HG02763 (cell line): ENCODE measurements around the gene BRSK2.
"Not testable (repeated sequence)": the region's sequence is repeated elsewhere in the genome, so short reads cannot be mapped to it uniquely, and the experiment has no call there.

Experiments
- ATAC-seq: cut with Tn5 transposase; IDR thresholded peaks from one replicate; pipeline ENCODE4 v1.9.1; 2021; ENCODE audit warnings: mild to moderate bottlenecking, moderate library complexity; ENCODE audit not compliant: unreplicated experiment

BRSK2 gene

DNA sequence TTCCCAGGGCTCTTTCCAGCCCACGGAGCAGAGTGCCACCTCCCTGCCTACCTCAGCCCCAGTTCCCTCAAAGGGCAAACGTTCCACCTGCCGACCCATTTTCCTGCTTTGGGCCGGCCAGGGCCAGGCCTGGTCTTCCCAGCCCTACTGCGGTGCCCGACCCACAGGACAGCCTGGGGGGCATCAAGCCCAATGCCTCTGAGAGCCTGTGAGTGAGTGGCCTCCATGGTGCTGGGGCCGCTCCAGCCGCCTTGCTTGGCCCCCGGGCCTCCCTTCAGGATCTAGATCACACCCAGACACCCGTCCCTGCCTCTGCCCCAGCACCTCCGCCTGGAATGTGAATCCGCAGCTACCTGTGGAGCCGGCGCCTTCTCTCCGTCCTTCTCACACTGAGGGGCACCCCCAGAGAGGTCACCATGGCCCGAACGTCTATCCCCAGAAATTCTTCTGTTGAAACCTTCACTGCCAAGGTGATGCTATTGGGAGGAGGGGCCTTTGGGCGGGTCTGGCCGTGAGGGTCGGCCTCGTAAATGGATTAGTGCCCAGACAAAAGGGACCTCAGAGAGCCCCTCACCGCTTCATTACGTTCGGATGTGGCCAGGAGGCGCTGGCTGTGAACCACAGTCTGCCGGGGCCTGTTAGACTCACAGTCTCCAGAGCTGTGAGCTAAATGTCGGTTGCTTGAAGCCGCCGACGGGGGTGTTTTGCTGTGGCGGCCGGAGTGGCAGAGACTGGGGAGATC, 36.2 kb upstream of the BRSK2 start:
- ATAC-seq: no peak

- no peak for ATAC-seq
These were observed 35.4 kb upstream of the BRSK2 start for GRCh38 chr11:1354125-1354938.

- no peak for ATAC-seq
These were observed 33.7 kb upstream of the BRSK2 start for GRCh38 chr11:1356007-1356435.

GRCh38 chr11:1356478-1356960, 33.2 kb upstream of the BRSK2 start:
- ATAC-seq: no peak

DNA sequence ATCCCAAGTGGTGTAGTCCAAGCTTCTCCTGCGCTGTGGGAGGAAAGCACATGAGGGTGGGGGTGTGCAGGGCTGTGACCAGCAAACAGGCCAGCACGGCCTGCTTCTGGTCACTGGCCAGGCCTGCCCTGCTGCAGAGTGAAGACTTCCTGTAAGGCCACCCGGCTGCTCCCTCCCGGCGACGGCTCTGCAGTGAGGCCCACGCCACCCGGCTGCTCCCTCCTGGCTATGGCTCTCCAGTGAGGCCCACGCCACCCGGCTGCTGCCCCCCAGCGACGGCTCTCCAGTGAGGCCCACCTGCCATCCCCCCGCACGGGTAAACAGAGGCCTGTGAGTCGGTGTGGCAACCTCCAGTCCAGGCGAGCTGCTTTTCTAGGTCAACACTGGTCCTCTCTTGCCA, 31.4 kb upstream of the BRSK2 start:
- ATAC-seq: no peak

- not testable (repeated sequence) for ATAC-seq
These were observed 30.8 kb upstream of the BRSK2 start for GRCh38 chr11:1358931-1359330.

- ATAC-seq: no peak
These were observed 30.2 kb upstream of the BRSK2 start for GRCh38 chr11:1359556-1359955.

- no peak for ATAC-seq
These were observed 29.4 kb upstream of the BRSK2 start for GRCh38 chr11:1360181-1360834.

- no peak for ATAC-seq
These were observed 28.8 kb upstream of the BRSK2 start for GRCh38 chr11:1360835-1361357.

- ATAC-seq: no peak
These were observed 27.9 kb upstream of the BRSK2 start for GRCh38 chr11:1361882-1362281.

GRCh38 chr11:1367721-1368120, 22.0 kb upstream of the BRSK2 start:
- ATAC-seq: no peak

DNA sequence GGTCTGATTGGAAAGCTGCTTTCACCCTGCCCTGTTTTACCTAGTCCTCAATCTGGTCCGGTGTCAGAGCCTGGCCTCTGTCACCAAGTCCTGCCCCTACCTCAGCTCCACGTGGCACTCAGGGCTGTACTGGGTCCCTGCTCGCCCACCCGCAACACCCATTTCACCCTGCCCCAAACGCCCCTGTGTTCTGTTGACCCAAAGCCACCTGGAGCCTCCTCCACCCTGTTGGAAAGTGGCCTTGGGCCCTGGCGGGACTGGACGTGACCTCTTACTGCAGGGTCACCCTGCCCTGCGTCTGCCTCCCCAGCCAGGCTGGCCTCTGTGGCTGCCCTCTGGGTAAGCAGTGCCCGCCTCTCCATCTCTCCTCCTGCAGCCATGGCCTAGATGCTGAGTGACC, 21.5 kb upstream of the BRSK2 start:
- ATAC-seq: no peak

- ATAC-seq: no peak
These were observed 20.8 kb upstream of the BRSK2 start for GRCh38 chr11:1368966-1369365.

GRCh38 chr11:1369371-1370005, 20.2 kb upstream of the BRSK2 start:
- no peak for ATAC-seq

DNA sequence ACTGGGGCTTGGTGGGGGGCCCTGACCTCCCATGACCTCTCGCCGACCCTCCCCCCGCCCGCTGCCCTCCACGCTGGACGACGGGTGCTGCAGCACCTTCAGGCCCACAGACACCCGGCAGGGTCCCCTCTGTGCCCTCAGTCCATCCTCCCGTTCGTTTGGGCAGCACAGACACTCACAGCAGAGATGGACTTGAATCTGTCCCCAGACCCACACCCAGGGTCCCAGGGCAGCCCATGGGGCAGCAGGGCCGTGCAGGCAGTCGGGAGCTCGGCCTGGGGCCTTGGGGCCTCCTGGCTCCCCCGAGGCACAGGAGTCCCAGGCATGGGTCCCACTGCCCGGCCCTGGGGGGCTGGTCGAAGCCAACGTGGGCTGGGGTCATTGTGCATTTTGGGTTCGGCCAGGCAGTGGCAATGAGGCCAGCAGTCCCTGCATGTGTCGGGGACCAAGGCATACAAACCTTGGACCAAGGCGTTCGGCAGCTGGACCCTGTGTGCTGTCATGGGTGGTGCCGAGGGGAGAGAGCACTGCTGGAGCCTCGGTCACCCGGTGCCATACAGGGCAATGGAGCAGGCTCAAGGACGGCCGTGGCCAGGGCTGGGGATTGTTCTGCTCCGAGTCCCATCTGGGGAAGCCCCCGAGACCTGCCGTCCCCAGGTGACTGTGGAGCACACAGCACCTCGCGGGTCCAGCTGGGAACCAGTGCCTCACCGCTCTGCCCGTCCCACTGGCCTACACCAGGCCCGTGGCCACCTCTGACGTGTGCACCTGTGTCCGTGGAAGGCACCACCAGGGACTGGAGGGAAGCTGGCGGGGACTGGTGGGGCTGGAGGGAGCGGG, 19.3 kb upstream of the BRSK2 start:
- ATAC-seq: no peak

DNA sequence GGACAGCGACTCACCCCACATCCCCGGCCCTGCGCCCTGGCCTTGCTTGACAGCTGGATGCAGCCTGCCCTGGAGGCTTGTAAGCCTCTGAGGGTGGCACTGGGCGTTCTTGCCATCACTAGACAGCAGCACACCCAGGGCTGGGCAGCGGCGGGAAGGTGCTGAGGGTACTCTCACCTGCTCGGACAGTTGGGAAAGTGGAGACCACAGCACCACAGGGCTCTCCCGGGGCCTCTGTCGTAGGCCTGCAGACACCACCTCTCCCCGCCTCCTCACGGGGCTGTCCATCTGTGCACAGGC, 18.8 kb upstream of the BRSK2 start:
- ATAC-seq: no peak

- no peak for ATAC-seq
These were observed 18.4 kb upstream of the BRSK2 start for GRCh38 chr11:1371377-1371776.

DNA sequence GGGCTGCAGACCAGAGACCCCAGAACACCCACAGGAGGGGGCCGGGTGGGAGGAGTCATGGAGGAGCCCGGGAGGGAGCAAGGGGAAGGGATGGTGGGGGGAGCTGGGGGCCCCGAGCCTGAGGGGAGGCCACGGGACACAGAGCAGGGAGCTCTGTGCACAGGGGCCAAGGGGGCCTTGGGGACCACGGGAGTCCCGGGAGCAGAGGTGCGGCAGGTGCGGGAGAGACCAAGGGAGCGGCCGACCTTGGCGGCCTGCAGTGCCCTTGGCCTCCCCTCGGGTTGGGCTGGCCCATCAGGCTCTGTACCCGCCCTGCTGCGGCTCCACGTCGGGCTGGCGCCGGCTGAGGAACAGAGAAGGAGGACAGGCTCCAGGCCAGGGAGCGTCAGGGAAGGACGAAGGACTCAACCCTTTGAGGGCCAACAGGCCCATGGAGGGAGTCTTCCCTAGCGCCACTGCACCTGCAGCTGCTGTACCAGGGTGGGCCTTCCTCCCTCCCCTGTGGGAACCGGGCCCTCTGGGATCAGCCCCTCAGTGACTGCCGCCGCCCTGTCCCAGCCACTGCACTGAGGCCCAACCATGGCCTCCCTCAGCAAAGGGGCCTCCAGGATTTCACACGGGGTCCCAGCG, 17.8 kb upstream of the BRSK2 start:
- no peak for ATAC-seq

DNA sequence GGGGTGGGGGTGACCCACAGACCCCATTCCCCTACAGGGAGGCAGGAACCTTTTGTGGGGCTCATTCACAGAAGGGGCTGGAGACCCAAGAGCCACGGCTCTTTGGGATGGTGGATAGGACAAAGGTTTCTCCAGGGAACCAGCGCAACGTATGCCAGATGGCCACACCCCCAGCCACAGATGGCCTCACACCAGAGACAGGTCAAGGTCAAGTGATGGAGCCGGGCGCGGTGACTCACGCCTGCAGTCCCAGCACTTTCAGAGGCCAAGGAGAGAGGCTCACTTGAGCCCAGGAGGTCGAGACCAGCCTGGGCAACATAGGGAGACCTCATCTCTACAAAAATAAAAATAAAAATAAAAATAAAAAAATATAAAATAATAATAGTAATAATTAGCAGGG, 17.1 kb upstream of the BRSK2 start:
- no peak for ATAC-seq
